Measurements from ENCODE around the gene LCN15. TPM values are rescaled to one million over a fixed set of nuclear protein-coding genes. Genes with fewer than 3 reads are reported as not detected.

The LCN15 gene
- total and polyA plus RNA-seq, 2 of the 13 experiments (the other 11 are each of a cell fraction or from before 2014, with no cell fraction given) = 1.3 to 53.7 TPM

GRCh38 chr9:136799079-136799853 lies 34.9 kb upstream of the LCN15 start (continued):
- TF ChIP-seq EEA1 (CRISPR knock-in tag; IDR thresholded peaks at IDR 0.05; ENCODE audit: borderline replicate concordance) (no peak), FOXA1 (IDR thresholded peaks at IDR 0.05) (no peak), FOXA1 (CRISPR knock-in tag; IDR thresholded peaks at IDR 0.05) (peak; percentile 96), CREBL2 (CRISPR knock-in tag; IDR thresholded peaks at IDR 0.05; ENCODE audit: borderline replicate concordance) (peak; percentile 42; the same call in 1 of the 2 replicates), MXD4 (CRISPR knock-in tag; IDR thresholded peaks at IDR 0.05) (peak; percentile 62; the same call in 1 of the 2 replicates), NCOR1 (IDR thresholded peaks at IDR 0.05; ENCODE audit: borderline replicate concordance, low read length) (no peak), NONO (IDR thresholded peaks at IDR 0.05) (no peak), NONO (CRISPR knock-in tag; conservative IDR thresholded peaks at IDR 0.05) (peak; percentile 73; the same call in 1 of the 2 replicates), ATF1 (CRISPR knock-in tag; IDR thresholded peaks at IDR 0.05) (no peak), ZBTB38 (CRISPR knock-in tag; IDR thresholded peaks at IDR 0.05) (no peak; the same call in 1 of the 2 replicates), ATF4 (CRISPR knock-in tag; IDR thresholded peaks at IDR 0.05) (no peak), HIVEP1 (CRISPR knock-in tag; IDR thresholded peaks at IDR 0.05) (0 out of 2 replicates have a peak, but pooled peaks have one; percentile 40), GATAD2A (CRISPR knock-in tag; IDR thresholded peaks at IDR 0.05) (peak; percentile 85), ZNF296 (CRISPR knock-in tag; conservative IDR thresholded peaks at IDR 0.05) (no peak; the same call in none of the 2 replicates), ZNF33A (CRISPR knock-in tag; IDR thresholded peaks at IDR 0.05; ENCODE audit: borderline replicate concordance) (no peak), ZNF839 (CRISPR knock-in tag; IDR thresholded peaks at IDR 0.05; ENCODE audit: borderline replicate concordance) (no peak), HMGXB4 (CRISPR knock-in tag; IDR thresholded peaks at IDR 0.05; ENCODE audit: borderline replicate concordance in 1 of 2, low read depth in 1 of 2) (peak; percentile 48 to 55; a peak in 2 of 4 replicates), KDM1A (CRISPR knock-in tag; IDR thresholded peaks at IDR 0.05) (no peak), GTF2F1 (IDR thresholded peaks at IDR 0.05; ENCODE audit: low read length) (no peak), RFX5 (IDR thresholded peaks at IDR 0.05; ENCODE audit: low read depth, low read length) (no peak), NR2F2 (IDR thresholded peaks at IDR 0.05; ENCODE audit: borderline replicate concordance, low read depth) (no peak), SATB2 (CRISPR knock-in tag; IDR thresholded peaks at IDR 0.05) (no peak), KMT2A (CRISPR knock-in tag; IDR thresholded peaks at IDR 0.05) (peak; percentile 50), HNRNPH1 (optimal IDR thresholded peaks at IDR 0.05; ENCODE audit: low read depth, low read length) (peak; percentile 64), MXD3 (CRISPR knock-in tag; IDR thresholded peaks at IDR 0.05) (0 out of 2 replicates have a peak, but pooled peaks have one; percentile 4), PAF1 (CRISPR knock-in tag; IDR thresholded peaks at IDR 0.05) (0 out of 2 replicates have a peak, but pooled peaks have one; percentile 27), WIZ (CRISPR knock-in tag; IDR thresholded peaks at IDR 0.05) (no peak; the same call in 1 of the 2 replicates), CHD2 (IDR thresholded peaks at IDR 0.05; ENCODE audit: low read depth, low read length) (no peak), ZFP36L2 (CRISPR knock-in tag; IDR thresholded peaks at IDR 0.05) (no peak), YEATS2 (CRISPR knock-in tag; IDR thresholded peaks at IDR 0.05; ENCODE audit: borderline replicate concordance) (peak; percentile 48; the same call in 1 of the 2 replicates)
